Measurements from ENCODE around the gene FFAR2.
A peak's percentile ranks its signal among the peaks of the same experiment; 100 is the strongest.
"Not testable (repeated sequence)": the region's sequence is repeated elsewhere in the genome, so short reads cannot be mapped to it uniquely, and the experiment has no call there.

FFAR2 gene

GRCh38 chr19:35455616-35456201 lies 7.7 kb downstream of the FFAR2 start:
- no peak for DNase-seq (ENCODE audit: low read depth in 2 of 2)

GRCh38 chr19:35457173-35457572 lies 9.1 kb downstream of the FFAR2 start:
- DNase-seq (ENCODE audit: low read depth in 2 of 2) = no peak

GRCh38 chr19:35458192-35458591 lies 10.1 kb downstream of the FFAR2 start:
- no peak for DNase-seq (ENCODE audit: low read depth in 2 of 2)

- no peak for DNase-seq (ENCODE audit: low read depth in 2 of 2)
Measured at GRCh38 chr19:35458731-35459391, 10.8 kb downstream of the FFAR2 start.

- DNase-seq (ENCODE audit: low read depth in 2 of 2) = no peak
Measured at GRCh38 chr19:35459414-35460082, 11.5 kb downstream of the FFAR2 start.

GRCh38 chr19:35460608-35461007 lies 12.6 kb downstream of the FFAR2 start:
- DNase-seq (ENCODE audit: low read depth in 2 of 2) = no peak

GRCh38 chr19:35461060-35461459 lies 13.0 kb downstream of the FFAR2 start:
- DNase-seq (ENCODE audit: low read depth in 2 of 2) = no peak

GRCh38 chr19:35461788-35462187 lies 13.7 kb downstream of the FFAR2 start:
- not testable (repeated sequence) for DNase-seq (ENCODE audit: low read depth in 2 of 2)

GRCh38 chr19:35462476-35462953 lies 14.5 kb downstream of the FFAR2 start:
- DNase-seq (ENCODE audit: low read depth in 2 of 2) = peak in 1 of 2 donors; percentile 12

GRCh38 chr19:35462956-35463355 lies 14.9 kb downstream of the FFAR2 start:
- not testable (repeated sequence) for DNase-seq (ENCODE audit: low read depth in 2 of 2)

- no peak for DNase-seq (ENCODE audit: low read depth in 2 of 2)
Measured at GRCh38 chr19:35466259-35466658, 18.2 kb downstream of the FFAR2 start.

GRCh38 chr19:35468637-35469036 lies 20.6 kb downstream of the FFAR2 start:
- DNase-seq (ENCODE audit: low read depth in 2 of 2) = peak in 1 of 2 donors; percentile 56

GRCh38 chr19:35470128-35470527 lies 22.1 kb downstream of the FFAR2 start:
- no peak for DNase-seq (ENCODE audit: low read depth in 2 of 2)

GRCh38 chr19:35471075-35471474 lies 23.0 kb downstream of the FFAR2 start:
- DNase-seq (ENCODE audit: low read depth in 2 of 2) = not testable (repeated sequence)

GRCh38 chr19:35471946-35472345 lies 23.9 kb downstream of the FFAR2 start:
- DNase-seq (ENCODE audit: low read depth in 2 of 2) = no peak

GRCh38 chr19:35474104-35474503 lies 26.0 kb downstream of the FFAR2 start:
- DNase-seq (ENCODE audit: low read depth in 2 of 2) = no peak

GRCh38 chr19:35474594-35474993 lies 26.5 kb downstream of the FFAR2 start:
- not testable (repeated sequence) for DNase-seq (ENCODE audit: low read depth in 2 of 2)

- no peak for DNase-seq (ENCODE audit: low read depth in 2 of 2)
Measured at GRCh38 chr19:35476149-35476548, 28.1 kb downstream of the FFAR2 start.

- DNase-seq (ENCODE audit: low read depth in 2 of 2) = no peak
Measured at GRCh38 chr19:35478794-35479677, 31.0 kb downstream of the FFAR2 start.

GRCh38 chr19:35483089-35483488 lies 35.0 kb downstream of the FFAR2 start:
- DNase-seq (ENCODE audit: low read depth in 2 of 2) = no peak

- peak in 1 of 2 donors; percentile 8 for DNase-seq (ENCODE audit: low read depth in 2 of 2)
Measured at GRCh38 chr19:35484252-35485036, 36.4 kb downstream of the FFAR2 start.
